Bone marrow (tissue), 2 donors: ENCODE results near the gene TMEM266.

Experiments used
- DNase-seq, 2 donors: peaks; one replicate each; lab custom pipeline; 2025; lab: John Stamatoyannopoulos, UW

The TMEM266 gene

GRCh38 chr15:76162784-76163456 lies 103.1 kb downstream of the TMEM266 start:
- DNase-seq: no peak

GRCh38 chr15:76163457-76164295 lies 103.9 kb downstream of the TMEM266 start:
- DNase-seq: no peak

GRCh38 chr15:76164602-76165001 lies 104.8 kb downstream of the TMEM266 start:
- DNase-seq: no peak

GRCh38 chr15:76165951-76166350 lies 106.2 kb downstream of the TMEM266 start:
- no peak for DNase-seq

GRCh38 chr15:76168237-76168984 lies 108.6 kb downstream of the TMEM266 start:
- no peak for DNase-seq

- DNase-seq: no peak
Measured at GRCh38 chr15:76169018-76169417, 109.2 kb downstream of the TMEM266 start.

- DNase-seq: no peak
Measured at GRCh38 chr15:76169911-76170800, 110.4 kb downstream of the TMEM266 start.

- no peak for DNase-seq
Measured at GRCh38 chr15:76172782-76173181, 113.0 kb downstream of the TMEM266 start.

GRCh38 chr15:76173317-76173834 lies 113.6 kb downstream of the TMEM266 start:
- no peak for DNase-seq

- DNase-seq: no peak
Measured at GRCh38 chr15:76174654-76175053, 114.9 kb downstream of the TMEM266 start.

- no peak for DNase-seq
Measured at GRCh38 chr15:76175442-76175841, 115.7 kb downstream of the TMEM266 start.

GRCh38 chr15:76176059-76176458 lies 116.3 kb downstream of the TMEM266 start:
- no peak for DNase-seq

GRCh38 chr15:76176487-76177085 lies 116.8 kb downstream of the TMEM266 start:
- no peak for DNase-seq

- DNase-seq: no peak
Measured at GRCh38 chr15:76177491-76178040, 117.8 kb downstream of the TMEM266 start.

GRCh38 chr15:76178296-76179000 lies 118.7 kb downstream of the TMEM266 start:
- no peak for DNase-seq

GRCh38 chr15:76179023-76179422 lies 119.2 kb downstream of the TMEM266 start:
- no peak for DNase-seq

- DNase-seq: no peak
Measured at GRCh38 chr15:76180321-76180720, 120.5 kb downstream of the TMEM266 start.

GRCh38 chr15:76181705-76182107 lies 121.9 kb downstream of the TMEM266 start:
- DNase-seq: no peak

- DNase-seq: no peak
Measured at GRCh38 chr15:76183930-76184649, 124.3 kb downstream of the TMEM266 start.
